Measurements from ENCODE around the gene TCAP.
A peak's percentile ranks its signal among the peaks of the same experiment; 100 is the strongest.

Gene TCAP

GRCh38 chr17:39659279-39660010 lies 5.7 kb upstream of the TCAP start:
- peak overlapping the region; percentile 28 for H3K4me2 ChIP-seq (ENCODE audit: low read length)
- no peaks in the 10 kb centered on the region; the same call in 1 of the 2 replicates for H3F3A ChIP-seq (ENCODE audit: control insufficient read depth, insufficient read depth)
- H3K4me1 ChIP-seq (ENCODE audit: control insufficient read depth, low read length): peaks cover 18% of the 10 kb centered on the region
- H3K9me2 ChIP-seq (replicated peaks; ENCODE audit: control insufficient read depth, low read length): no peaks in the 10 kb centered on the region
- no peak overlapping the region for H3K4me3 ChIP-seq (ENCODE audit: low read length)
- H3K36me3 ChIP-seq (ENCODE audit: control insufficient read depth, low read length): peaks cover 35% of the 10 kb centered on the region
- H3K9me3 ChIP-seq (ENCODE audit: control insufficient read depth, insufficient read depth, low read length): no peaks in the 10 kb centered on the region
- peak overlapping the region; percentile 16; the same call in 1 of the 2 replicates for H3K27ac ChIP-seq (ENCODE audit: low read depth, low read length)
- H4K20me1 ChIP-seq (ENCODE audit: control insufficient read depth, insufficient read depth, low read depth, low read length): no peaks in the 10 kb centered on the region
- no peaks in the 10 kb centered on the region for H3K79me2 ChIP-seq (ENCODE audit: control insufficient read depth, low read length)
- H3K27me3 ChIP-seq (ENCODE audit: control insufficient read depth, low read length): no peaks in the 10 kb centered on the region
- no peak for TF ChIP-seq CTCF (IDR thresholded peaks at IDR 0.05; ENCODE audit: low read depth, low read length, poor library complexity, severe bottlenecking)
- TF ChIP-seq EZH2phosphoT487 (IDR thresholded peaks at IDR 0.05; ENCODE audit: borderline replicate concordance, low read length): no peak

GRCh38 chr17:39660011-39660360 lies 5.2 kb upstream of the TCAP start:
- no peaks in the 10 kb centered on the region; the same call in 1 of the 2 replicates for H3F3A ChIP-seq (ENCODE audit: control insufficient read depth, insufficient read depth)
- H3K36me3 ChIP-seq (ENCODE audit: control insufficient read depth, low read length): peaks cover 35% of the 10 kb centered on the region
- H3K4me1 ChIP-seq (ENCODE audit: control insufficient read depth, low read length): peaks cover 18% of the 10 kb centered on the region
- H3K4me3 ChIP-seq (ENCODE audit: low read length): no peak overlapping the region
- H3K9me2 ChIP-seq (replicated peaks; ENCODE audit: control insufficient read depth, low read length): no peaks in the 10 kb centered on the region
- H4K20me1 ChIP-seq (ENCODE audit: control insufficient read depth, insufficient read depth, low read depth, low read length): no peaks in the 10 kb centered on the region
- H3K79me2 ChIP-seq (ENCODE audit: control insufficient read depth, low read length): no peaks in the 10 kb centered on the region
- no peaks in the 10 kb centered on the region for H3K9me3 ChIP-seq (ENCODE audit: control insufficient read depth, insufficient read depth, low read length)
- no peak for TF ChIP-seq CTCF (IDR thresholded peaks at IDR 0.05; ENCODE audit: low read depth, low read length, poor library complexity, severe bottlenecking)
- TF ChIP-seq EZH2phosphoT487 (IDR thresholded peaks at IDR 0.05; ENCODE audit: borderline replicate concordance, low read length): no peak
- no peaks in the 10 kb centered on the region for H3K27me3 ChIP-seq (ENCODE audit: control insufficient read depth, low read length)
- no peak overlapping the region for H3K27ac ChIP-seq (ENCODE audit: low read depth, low read length)
- no peak overlapping the region for H3K4me2 ChIP-seq (ENCODE audit: low read length)

GRCh38 chr17:39660397-39661385 lies 4.5 kb upstream of the TCAP start:
- Histone ChIP-seq H3K4me2 (ENCODE audit: low read length) (no peak overlapping the region), H4K20me1 (ENCODE audit: control insufficient read depth, insufficient read depth, low read depth, low read length) (no peaks in the 10 kb centered on the region), H3K4me1 (ENCODE audit: control insufficient read depth, low read length) (peaks cover 18% of the 10 kb centered on the region), H3K4me3 (ENCODE audit: low read length) (no peak overlapping the region), H3K36me3 (ENCODE audit: control insufficient read depth, low read length) (peaks cover 35% of the 10 kb centered on the region), H3K9me3 (ENCODE audit: control insufficient read depth, insufficient read depth, low read length) (no peaks in the 10 kb centered on the region), H3K9me2 (replicated peaks; ENCODE audit: control insufficient read depth, low read length) (no peaks in the 10 kb centered on the region), H3K79me2 (ENCODE audit: control insufficient read depth, low read length) (no peaks in the 10 kb centered on the region), H3K27ac (ENCODE audit: low read depth, low read length) (no peak overlapping the region), H3K27me3 (ENCODE audit: control insufficient read depth, low read length) (peaks cover 2% of the 10 kb centered on the region; the same call in 1 of the 2 replicates), H3F3A (ENCODE audit: control insufficient read depth, insufficient read depth) (no peaks in the 10 kb centered on the region; the same call in 1 of the 2 replicates)
- no peak for TF ChIP-seq EZH2phosphoT487 (IDR thresholded peaks at IDR 0.05; ENCODE audit: borderline replicate concordance, low read length)

Measured in DOHH2 (cell line).